BJ (cell line): ENCODE results near the gene ZW10. TPM values are rescaled to one million over a fixed set of nuclear protein-coding genes. Genes with fewer than 3 reads are reported as not detected.
"Not testable (repeated sequence)": the region's sequence is repeated elsewhere in the genome, so short reads cannot be mapped to it uniquely, and the experiment has no call there.

Experiments used
- CTCF ChIA-PET: fragments of 350-600 bp; formaldehyde crosslinking; extraction: SDS; loops from one replicate; lab custom pipeline; 2021; ENCODE audit warnings: antibody characterized with exemption, inconsistent platforms; lab: Yijun Ruan, JAX
- POLR2A ChIA-PET: fragments of 300-600 bp; sonication (Branson Sonifier 250); formaldehyde crosslinking; extraction: SDS; loops from one replicate; lab custom pipeline; 2021; ENCODE audit warnings: antibody characterized with exemption; lab: Charles Lee
- DNase-seq: peaks from one replicate; pipeline ENCODE4 v3.0.0-alpha.2; 2011; ENCODE audit warnings: low read depth
- H3K27me3 ChIP-seq: 2 replicates; pipeline ENCODE4 v1.6.0; 2011; ENCODE audit warnings: low read length; ENCODE audit not compliant: control insufficient read depth, insufficient read depth
- H3K36me3 ChIP-seq: 2 replicates; pipeline ENCODE4 v1.5.1; 2011; ENCODE audit warnings: low read length; ENCODE audit not compliant: control insufficient read depth, insufficient read depth
- H3K4me3 ChIP-seq: 2 replicates; pipeline ENCODE4 v1.5.1; 2011; ENCODE audit warnings: low read depth, mild to moderate bottlenecking, control low read depth, low read length
- polyA plus RNA-seq: library from polyadenylated mRNA; depleted of rRNA; stranded (reverse); fragments of >200 nt; gene quantifications from 2 replicates; pipeline ENCODE4 v1.2.3, GENCODE V29; 2011
- TF ChIP-seq, protein P1 (sequence below): IDR thresholded peaks from 2 replicates; pipeline ENCODE4 v1.5.1; 2011; ENCODE audit warnings: low read depth, mild to moderate bottlenecking, control low read depth, inconsistent platforms, low read length, moderate library complexity; ENCODE audit not compliant: insufficient read depth

Gene ZW10
- polyA plus RNA-seq, 1 experiment: 6.3 TPM

DNA sequence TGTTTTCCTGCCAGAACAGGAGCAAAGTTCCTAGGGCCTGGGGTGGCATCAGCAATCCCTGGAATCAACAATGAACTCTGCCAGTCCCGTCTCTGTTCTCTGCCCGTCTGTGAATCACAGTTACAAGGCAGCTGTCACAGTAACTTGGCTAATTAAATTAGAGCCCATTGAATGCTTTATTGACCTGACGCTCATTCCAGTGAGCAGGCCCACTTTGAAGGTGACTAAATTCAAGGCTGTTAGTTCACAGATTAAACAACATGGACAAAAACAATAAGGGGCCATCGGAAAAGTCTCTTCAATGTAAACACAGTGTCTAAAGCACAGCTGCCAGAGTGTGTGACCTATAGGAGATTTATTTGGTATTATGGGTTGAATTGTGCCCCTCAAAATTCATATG, 49.7 kb downstream of the ZW10 start:
- H3K4me3 ChIP-seq: no peak overlapping the region
- no peaks in the 10 kb centered on the region for H3K27me3 ChIP-seq
- ChIA-PET POLR2A (no interaction called here), CTCF (interaction anchor here (1.1 kb wide), 1 partner anchor 8 kb away, joined by 4 read pairs; no protein-coding TSS in a partner anchor)
- DNase-seq: no peak
- no peaks in the 10 kb centered on the region for H3K36me3 ChIP-seq
- TF ChIP-seq, protein P1, sequence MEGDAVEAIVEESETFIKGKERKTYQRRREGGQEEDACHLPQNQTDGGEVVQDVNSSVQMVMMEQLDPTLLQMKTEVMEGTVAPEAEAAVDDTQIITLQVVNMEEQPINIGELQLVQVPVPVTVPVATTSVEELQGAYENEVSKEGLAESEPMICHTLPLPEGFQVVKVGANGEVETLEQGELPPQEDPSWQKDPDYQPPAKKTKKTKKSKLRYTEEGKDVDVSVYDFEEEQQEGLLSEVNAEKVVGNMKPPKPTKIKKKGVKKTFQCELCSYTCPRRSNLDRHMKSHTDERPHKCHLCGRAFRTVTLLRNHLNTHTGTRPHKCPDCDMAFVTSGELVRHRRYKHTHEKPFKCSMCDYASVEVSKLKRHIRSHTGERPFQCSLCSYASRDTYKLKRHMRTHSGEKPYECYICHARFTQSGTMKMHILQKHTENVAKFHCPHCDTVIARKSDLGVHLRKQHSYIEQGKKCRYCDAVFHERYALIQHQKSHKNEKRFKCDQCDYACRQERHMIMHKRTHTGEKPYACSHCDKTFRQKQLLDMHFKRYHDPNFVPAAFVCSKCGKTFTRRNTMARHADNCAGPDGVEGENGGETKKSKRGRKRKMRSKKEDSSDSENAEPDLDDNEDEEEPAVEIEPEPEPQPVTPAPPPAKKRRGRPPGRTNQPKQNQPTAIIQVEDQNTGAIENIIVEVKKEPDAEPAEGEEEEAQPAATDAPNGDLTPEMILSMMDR: no peak

DNA sequence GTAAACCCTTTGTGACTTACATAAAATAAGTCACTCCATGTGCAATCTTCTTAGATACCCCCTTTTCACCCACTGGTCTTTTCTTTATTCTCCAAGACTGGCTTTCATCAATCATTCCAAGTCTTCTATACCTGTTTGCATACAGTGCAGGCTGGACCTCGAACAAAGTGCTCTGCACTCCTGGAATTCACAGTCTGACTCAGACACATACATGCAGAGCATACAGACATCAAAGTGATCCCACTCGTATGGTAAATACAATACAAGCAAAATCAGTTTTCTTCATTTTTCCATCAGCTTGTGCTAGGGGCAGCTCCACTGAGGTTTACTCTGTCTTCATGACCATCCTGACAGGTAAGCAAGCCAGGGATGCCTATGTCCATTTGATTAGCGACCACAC, 50.6 kb downstream of the ZW10 start:
- Histone ChIP-seq H3K4me3 (no peak overlapping the region), H3K27me3 (no peaks in the 10 kb centered on the region), H3K36me3 (no peaks in the 10 kb centered on the region)
- POLR2A ChIA-PET: no interaction called here
- CTCF ChIA-PET: interaction anchor here (1.1 kb wide), 2 partner anchors 8 to 9 kb away, joined by 4 read pairs; no protein-coding TSS in a partner anchor
- TF ChIP-seq, protein P1: no peak
- DNase-seq: no peak

DNA sequence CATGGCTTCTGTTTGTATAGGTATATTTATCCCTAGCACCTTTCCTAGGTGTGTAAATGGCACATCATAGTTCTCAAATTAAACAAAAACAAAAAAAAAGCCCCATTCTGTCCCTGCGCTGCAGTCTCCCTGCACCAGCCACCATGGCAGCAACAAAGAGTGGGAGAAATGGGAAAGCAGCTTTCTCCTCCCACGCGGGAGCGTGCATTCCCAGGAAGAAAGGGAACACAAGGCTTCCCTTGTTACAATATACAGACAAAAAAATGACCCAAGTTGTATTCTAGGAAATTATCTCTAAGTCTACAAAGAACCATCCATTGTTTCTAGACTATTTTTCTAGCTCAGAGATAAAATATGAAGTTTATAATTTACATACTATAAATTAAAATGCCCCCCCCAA, 51.3 kb downstream of the ZW10 start:
- TF ChIP-seq, protein P1: no peak
- Histone ChIP-seq H3K4me3 (no peak overlapping the region), H3K27me3 (no peaks in the 10 kb centered on the region), H3K36me3 (no peaks in the 10 kb centered on the region)
- ChIA-PET POLR2A (no interaction called here), CTCF (interaction anchor here (1.1 kb wide), 1 partner anchor 8 kb away, joined by 4 read pairs; no protein-coding TSS in a partner anchor)
- DNase-seq: no peak

DNA sequence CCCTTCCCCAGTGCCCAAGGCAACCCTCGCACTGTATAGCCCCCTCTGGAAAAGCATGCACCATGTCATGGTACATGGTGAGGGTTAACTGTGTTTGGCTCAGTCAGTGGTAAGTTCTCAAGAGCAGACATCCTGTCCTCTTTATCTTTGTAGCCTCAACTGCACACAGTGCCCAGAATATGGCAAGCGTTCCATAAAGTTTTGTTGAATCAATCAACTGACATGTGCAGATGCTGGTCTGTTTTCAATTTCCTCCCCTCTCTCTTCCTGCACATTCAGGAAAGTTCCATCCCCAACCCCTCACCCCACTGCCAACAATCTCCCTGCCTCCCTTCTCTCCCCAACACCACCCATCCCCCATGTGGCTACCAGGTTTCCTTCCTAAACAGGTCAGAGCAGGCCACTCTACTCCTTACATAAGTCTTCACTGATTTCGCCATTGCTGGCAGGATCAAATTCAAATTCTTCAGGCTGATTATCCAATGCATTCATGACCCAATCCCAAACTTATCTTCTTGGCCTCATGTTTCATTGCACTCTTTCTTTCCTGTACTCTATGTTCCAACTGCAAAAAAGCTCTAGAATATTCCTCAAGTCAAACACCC, 51.9 kb downstream of the ZW10 start:
- DNase-seq: no peak
- Histone ChIP-seq H3K4me3 (no peak overlapping the region), H3K27me3 (no peaks in the 10 kb centered on the region), H3K36me3 (no peaks in the 10 kb centered on the region)
- ChIA-PET POLR2A (no interaction called here), CTCF (no interaction called here)
- TF ChIP-seq, protein P1: no peak

DNA sequence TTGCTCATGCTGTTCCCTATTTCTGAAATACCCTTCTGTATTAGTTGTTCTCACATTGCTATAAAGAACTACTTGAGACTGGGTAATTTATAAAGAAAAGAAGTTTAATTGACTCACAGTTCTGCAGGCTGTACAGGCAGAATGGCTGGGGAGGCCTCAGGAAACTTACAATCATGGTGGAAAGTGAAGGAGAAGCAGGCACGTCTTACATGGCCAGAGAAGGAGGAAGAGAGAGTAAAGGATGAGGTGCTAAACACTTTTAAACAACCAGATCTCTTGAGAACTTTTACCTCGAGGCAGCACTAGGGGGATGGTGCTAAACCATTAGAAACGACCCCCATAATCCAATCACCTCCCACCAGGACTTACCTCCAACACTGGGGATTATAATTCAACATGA, 53.0 kb downstream of the ZW10 start:
- H3K27me3 ChIP-seq, H3K36me3 ChIP-seq, CTCF ChIA-PET, POLR2A ChIA-PET, DNase-seq, H3K4me3 ChIP-seq: not testable (repeated sequence)
